MM.1S (cell line): ENCODE results near the gene TXLNG.

Experiments used
- CTCF ChIP-seq: fragments of 300-600 bp; sonication (generic); IDR thresholded peaks from 2 replicates; pipeline ENCODE4 v1.5.1; 2016; ENCODE audit warnings: antibody characterized with exemption, low read length, mixed read lengths
- EZH2 ChIP-seq: fragments of 300-600 bp; sonication (generic); optimal IDR thresholded peaks from 2 replicates; pipeline ENCODE3; 2017; ENCODE audit warnings: low read depth, mild to moderate bottlenecking, antibody characterized with exemption, low read length, mixed read lengths
- EZH2phosphoT487 ChIP-seq: fragments of 300-600 bp; sonication (generic); IDR thresholded peaks from 2 replicates; pipeline ENCODE4 v1.6.1; 2018; ENCODE audit warnings: antibody characterized with exemption, low read length

- TF ChIP-seq CTCF (no peak), EZH2 (no peak), EZH2phosphoT487 (no peak)
These were observed 76.6 kb downstream of the TXLNG start for GRCh38 chrX:16862829-16863228.
